ENCODE results near the gene EYA4.

EYA4 gene

GRCh38 chr6:133474516-133474915 lies 233.4 kb downstream of the EYA4 start:
- H3K9ac ChIP-seq (ENCODE audit: low read depth, low read length, poor library complexity, severe bottlenecking), result no peak overlapping the region
- no peak overlapping the region for H3K4me2 ChIP-seq (ENCODE audit: low read depth, low read length, poor library complexity, severe bottlenecking)
- H3K36me3 ChIP-seq (ENCODE audit: insufficient read depth, low read length), result no peaks in the 10 kb centered on the region
- no peaks in the 10 kb centered on the region for H3K9me2 ChIP-seq (replicated peaks; ENCODE audit: low read depth, low read length)
- H3K4me1 ChIP-seq (ENCODE audit: insufficient read depth, low read length, poor library complexity, severe bottlenecking), result no peaks in the 10 kb centered on the region
- no peaks in the 10 kb centered on the region for H4K20me1 ChIP-seq (ENCODE audit: insufficient read depth, low read length, poor library complexity, severe bottlenecking)
- H3K27me3 ChIP-seq (ENCODE audit: insufficient read depth, low read length, poor library complexity, severe bottlenecking), result no peaks in the 10 kb centered on the region
- no peaks in the 10 kb centered on the region for H3K79me2 ChIP-seq (ENCODE audit: insufficient read depth, low read length)
- no peak overlapping the region for H3K4me3 ChIP-seq (ENCODE audit: low read length, poor library complexity, severe bottlenecking)
- H3F3A ChIP-seq (ENCODE audit: low read depth), result no peaks in the 10 kb centered on the region
- H3K9me3 ChIP-seq (ENCODE audit: insufficient read depth, low read depth, low read length), result no peaks in the 10 kb centered on the region
- H2AFZ ChIP-seq (ENCODE audit: low read length), result no peak overlapping the region
- TF ChIP-seq EZH2phosphoT487 (IDR thresholded peaks at IDR 0.05; ENCODE audit: borderline replicate concordance) (no peak), CTCF (conservative IDR thresholded peaks at IDR 0.05; ENCODE audit: low read length) (no peak)

- H3K79me2 ChIP-seq (ENCODE audit: insufficient read depth, low read length), result no peaks in the 10 kb centered on the region
- no peaks in the 10 kb centered on the region for H3K4me1 ChIP-seq (ENCODE audit: insufficient read depth, low read length, poor library complexity, severe bottlenecking)
- H3K36me3 ChIP-seq (ENCODE audit: insufficient read depth, low read length), result no peaks in the 10 kb centered on the region
- H2AFZ ChIP-seq (ENCODE audit: low read length), result no peak overlapping the region
- no peaks in the 10 kb centered on the region for H3K9me3 ChIP-seq (ENCODE audit: insufficient read depth, low read depth, low read length)
- no peaks in the 10 kb centered on the region for H3F3A ChIP-seq (ENCODE audit: low read depth)
- no peak overlapping the region for H3K4me3 ChIP-seq (ENCODE audit: low read length, poor library complexity, severe bottlenecking)
- H3K9ac ChIP-seq (ENCODE audit: low read depth, low read length, poor library complexity, severe bottlenecking), result no peak overlapping the region
- TF ChIP-seq CTCF (conservative IDR thresholded peaks at IDR 0.05; ENCODE audit: low read length) (no peak), EZH2phosphoT487 (IDR thresholded peaks at IDR 0.05; ENCODE audit: borderline replicate concordance) (no peak)
- no peaks in the 10 kb centered on the region for H3K27me3 ChIP-seq (ENCODE audit: insufficient read depth, low read length, poor library complexity, severe bottlenecking)
- no peaks in the 10 kb centered on the region for H4K20me1 ChIP-seq (ENCODE audit: insufficient read depth, low read length, poor library complexity, severe bottlenecking)
- no peak overlapping the region for H3K4me2 ChIP-seq (ENCODE audit: low read depth, low read length, poor library complexity, severe bottlenecking)
- no peaks in the 10 kb centered on the region for H3K9me2 ChIP-seq (replicated peaks; ENCODE audit: low read depth, low read length)
These were observed 237.5 kb downstream of the EYA4 start for GRCh38 chr6:133478673-133479072.

- Histone ChIP-seq H3K9ac (ENCODE audit: low read depth, low read length, poor library complexity, severe bottlenecking) (no peak overlapping the region), H3K4me3 (ENCODE audit: low read length, poor library complexity, severe bottlenecking) (no peak overlapping the region), H3K9me3 (ENCODE audit: insufficient read depth, low read depth, low read length) (no peaks in the 10 kb centered on the region), H2AFZ (ENCODE audit: low read length) (no peak overlapping the region), H4K20me1 (ENCODE audit: insufficient read depth, low read length, poor library complexity, severe bottlenecking) (no peaks in the 10 kb centered on the region), H3K9me2 (replicated peaks; ENCODE audit: low read depth, low read length) (no peaks in the 10 kb centered on the region), H3K36me3 (ENCODE audit: insufficient read depth, low read length) (no peaks in the 10 kb centered on the region), H3K79me2 (ENCODE audit: insufficient read depth, low read length) (no peaks in the 10 kb centered on the region), H3K27me3 (ENCODE audit: insufficient read depth, low read length, poor library complexity, severe bottlenecking) (no peaks in the 10 kb centered on the region), H3K4me2 (ENCODE audit: low read depth, low read length, poor library complexity, severe bottlenecking) (no peak overlapping the region), H3F3A (ENCODE audit: low read depth) (no peaks in the 10 kb centered on the region), H3K4me1 (ENCODE audit: insufficient read depth, low read length, poor library complexity, severe bottlenecking) (no peaks in the 10 kb centered on the region)
- TF ChIP-seq EZH2phosphoT487 (IDR thresholded peaks at IDR 0.05; ENCODE audit: borderline replicate concordance) (no peak), CTCF (conservative IDR thresholded peaks at IDR 0.05; ENCODE audit: low read length) (no peak)
These were observed 246.0 kb downstream of the EYA4 start for GRCh38 chr6:133487174-133487573.
